ENCODE results near the gene PEMT.

Gene PEMT

GRCh38 chr17:17570140-17570797 is 21.2 kb downstream of the PEMT start:
- ATAC-seq (ENCODE audit: low read depth) (no peak), DNase-seq (ENCODE audit: low spot score in 2 of 2) (no peak)
- Mint-ChIP-seq H3K4me1 (peaks cover 3% of the 10 kb centered on the region), H3K4me3 (no peak overlapping the region), H3K27ac (no peak overlapping the region), H3K9me3 (no peaks in the 10 kb centered on the region), H3K27me3 (no peaks in the 10 kb centered on the region), H3K36me3 (peaks cover 7% of the 10 kb centered on the region)

- Mint-ChIP-seq H3K27me3 (no peaks in the 10 kb centered on the region), H3K9me3 (no peaks in the 10 kb centered on the region), H3K27ac (no peak overlapping the region), H3K4me3 (no peak overlapping the region), H3K4me1 (peaks cover 3% of the 10 kb centered on the region), H3K36me3 (peaks cover 4% of the 10 kb centered on the region)
- ATAC-seq (ENCODE audit: low read depth) (no peak), DNase-seq (ENCODE audit: low spot score in 2 of 2) (no peak)
Measured at GRCh38 chr17:17569691-17570090, 21.8 kb downstream of the PEMT start.

GRCh38 chr17:17568772-17569195 is 22.7 kb downstream of the PEMT start:
- H3K27me3 Mint-ChIP-seq, result no peaks in the 10 kb centered on the region
- peaks cover 3% of the 10 kb centered on the region for H3K4me1 Mint-ChIP-seq
- no peak overlapping the region for H3K4me3 Mint-ChIP-seq
- no peaks in the 10 kb centered on the region for H3K9me3 Mint-ChIP-seq
- no peak for ATAC-seq (ENCODE audit: low read depth)
- H3K36me3 Mint-ChIP-seq, result peaks cover 4% of the 10 kb centered on the region
- peak in 1 of 2 donors; percentile 27 for DNase-seq (ENCODE audit: low spot score in 2 of 2)
- no peak overlapping the region for H3K27ac Mint-ChIP-seq

GRCh38 chr17:17567631-17568030 is 23.9 kb downstream of the PEMT start:
- H3K9me3 Mint-ChIP-seq, result no peaks in the 10 kb centered on the region
- no peak for ATAC-seq (ENCODE audit: low read depth)

GRCh38 chr17:17566896-17567513 is 24.5 kb downstream of the PEMT start:
- Mint-ChIP-seq H3K27me3 (no peaks in the 10 kb centered on the region), H3K9me3 (no peaks in the 10 kb centered on the region), H3K27ac (no peak overlapping the region), H3K36me3 (peaks cover 3% of the 10 kb centered on the region), H3K4me3 (no peak overlapping the region), H3K4me1 (peaks cover 3% of the 10 kb centered on the region)
- ATAC-seq (ENCODE audit: low read depth), result no peak
- DNase-seq (ENCODE audit: low spot score in 2 of 2), result no peak

More at GRCh38 chr17:17567631-17568030, 23.9 kb downstream of the PEMT start:
- Mint-ChIP-seq H3K4me3 (no peak overlapping the region), H3K27ac (no peak overlapping the region), H3K36me3 (peaks cover 4% of the 10 kb centered on the region), H3K27me3 (no peaks in the 10 kb centered on the region), H3K4me1 (peaks cover 3% of the 10 kb centered on the region)
- DNase-seq (ENCODE audit: low spot score in 2 of 2), result no peak

- Mint-ChIP-seq H3K9me3 (no peaks in the 10 kb centered on the region), H3K4me3 (no peak overlapping the region), H3K27me3 (no peaks in the 10 kb centered on the region), H3K27ac (peak overlapping the region; percentile 35), H3K36me3 (no peaks in the 10 kb centered on the region), H3K4me1 (peaks cover 3% of the 10 kb centered on the region)
- DNase-seq (ENCODE audit: low spot score in 2 of 2), result no peak
- no peak for ATAC-seq (ENCODE audit: low read depth)
Measured at GRCh38 chr17:17565471-17566339, 25.8 kb downstream of the PEMT start.

GRCh38 chr17:17564896-17565295 is 26.6 kb downstream of the PEMT start:
- Mint-ChIP-seq H3K4me3 (no peak overlapping the region), H3K4me1 (peaks cover 3% of the 10 kb centered on the region)
- no peak for DNase-seq (ENCODE audit: low spot score in 2 of 2)

GRCh38 chr17:17564323-17564722 is 27.2 kb downstream of the PEMT start:
- Mint-ChIP-seq H3K9me3 (no peaks in the 10 kb centered on the region), H3K4me1 (peaks cover 3% of the 10 kb centered on the region), H3K4me3 (no peak overlapping the region), H3K27me3 (no peaks in the 10 kb centered on the region), H3K27ac (no peak overlapping the region), H3K36me3 (no peaks in the 10 kb centered on the region)
- DNase-seq (ENCODE audit: low spot score in 2 of 2), result no peak
- no peak for ATAC-seq (ENCODE audit: low read depth)

More at GRCh38 chr17:17564896-17565295, 26.6 kb downstream of the PEMT start:
- H3K27me3 Mint-ChIP-seq, result no peaks in the 10 kb centered on the region
- H3K9me3 Mint-ChIP-seq, result no peaks in the 10 kb centered on the region
- H3K36me3 Mint-ChIP-seq, result no peaks in the 10 kb centered on the region
- no peak overlapping the region for H3K27ac Mint-ChIP-seq
- no peak for ATAC-seq (ENCODE audit: low read depth)

GRCh38 chr17:17563530-17563929 is 28.0 kb downstream of the PEMT start:
- no peak overlapping the region for H3K4me3 Mint-ChIP-seq
- ATAC-seq (ENCODE audit: low read depth), result no peak

GRCh38 chr17:17562146-17562511 is 29.4 kb downstream of the PEMT start:
- H3K4me3 Mint-ChIP-seq, result no peak overlapping the region
- no peak for ATAC-seq (ENCODE audit: low read depth)
- H3K36me3 Mint-ChIP-seq, result no peaks in the 10 kb centered on the region
- H3K9me3 Mint-ChIP-seq, result no peaks in the 10 kb centered on the region
- DNase-seq (ENCODE audit: low spot score in 2 of 2), result no peak
- no peak overlapping the region for H3K27ac Mint-ChIP-seq
- no peaks in the 10 kb centered on the region for H3K27me3 Mint-ChIP-seq
- peaks cover 2% of the 10 kb centered on the region for H3K4me1 Mint-ChIP-seq

More at GRCh38 chr17:17563530-17563929, 28.0 kb downstream of the PEMT start:
- peaks cover 3% of the 10 kb centered on the region for H3K4me1 Mint-ChIP-seq
- H3K36me3 Mint-ChIP-seq, result no peaks in the 10 kb centered on the region
- no peak for DNase-seq (ENCODE audit: low spot score in 2 of 2)
- H3K27ac Mint-ChIP-seq, result no peak overlapping the region
- no peaks in the 10 kb centered on the region for H3K9me3 Mint-ChIP-seq
- H3K27me3 Mint-ChIP-seq, result no peaks in the 10 kb centered on the region

GRCh38 chr17:17561408-17562145 is 29.9 kb downstream of the PEMT start:
- ATAC-seq (ENCODE audit: low read depth), result peak; percentile 49
- H3K4me1 Mint-ChIP-seq, result peaks cover 2% of the 10 kb centered on the region
- H3K27ac Mint-ChIP-seq, result no peak overlapping the region

GRCh38 chr17:17560975-17561374 is 30.5 kb downstream of the PEMT start:
- H3K36me3 Mint-ChIP-seq, result no peaks in the 10 kb centered on the region
- H3K4me1 Mint-ChIP-seq, result peaks cover 2% of the 10 kb centered on the region
- no peak for DNase-seq (ENCODE audit: low spot score in 2 of 2)
- no peak for ATAC-seq (ENCODE audit: low read depth)
- H3K4me3 Mint-ChIP-seq, result no peak overlapping the region
- no peaks in the 10 kb centered on the region for H3K27me3 Mint-ChIP-seq
- H3K9me3 Mint-ChIP-seq, result no peaks in the 10 kb centered on the region
- no peak overlapping the region for H3K27ac Mint-ChIP-seq

More at GRCh38 chr17:17561408-17562145, 29.9 kb downstream of the PEMT start:
- Mint-ChIP-seq H3K4me3 (no peak overlapping the region), H3K27me3 (no peaks in the 10 kb centered on the region), H3K9me3 (no peaks in the 10 kb centered on the region), H3K36me3 (no peaks in the 10 kb centered on the region)
- DNase-seq (ENCODE audit: low spot score in 2 of 2), result no peak

GRCh38 chr17:17560167-17560566 is 31.3 kb downstream of the PEMT start:
- H3K27ac Mint-ChIP-seq, result no peak overlapping the region
- H3K9me3 Mint-ChIP-seq, result no peaks in the 10 kb centered on the region
- no peak for ATAC-seq (ENCODE audit: low read depth)

More at GRCh38 chr17:17560167-17560566, 31.3 kb downstream of the PEMT start:
- Mint-ChIP-seq H3K36me3 (no peaks in the 10 kb centered on the region), H3K27me3 (no peaks in the 10 kb centered on the region), H3K4me1 (peaks cover 2% of the 10 kb centered on the region), H3K4me3 (no peak overlapping the region)
- DNase-seq (ENCODE audit: low spot score in 2 of 2), result no peak
